ENCODE results near the gene PAK6.

DNA sequence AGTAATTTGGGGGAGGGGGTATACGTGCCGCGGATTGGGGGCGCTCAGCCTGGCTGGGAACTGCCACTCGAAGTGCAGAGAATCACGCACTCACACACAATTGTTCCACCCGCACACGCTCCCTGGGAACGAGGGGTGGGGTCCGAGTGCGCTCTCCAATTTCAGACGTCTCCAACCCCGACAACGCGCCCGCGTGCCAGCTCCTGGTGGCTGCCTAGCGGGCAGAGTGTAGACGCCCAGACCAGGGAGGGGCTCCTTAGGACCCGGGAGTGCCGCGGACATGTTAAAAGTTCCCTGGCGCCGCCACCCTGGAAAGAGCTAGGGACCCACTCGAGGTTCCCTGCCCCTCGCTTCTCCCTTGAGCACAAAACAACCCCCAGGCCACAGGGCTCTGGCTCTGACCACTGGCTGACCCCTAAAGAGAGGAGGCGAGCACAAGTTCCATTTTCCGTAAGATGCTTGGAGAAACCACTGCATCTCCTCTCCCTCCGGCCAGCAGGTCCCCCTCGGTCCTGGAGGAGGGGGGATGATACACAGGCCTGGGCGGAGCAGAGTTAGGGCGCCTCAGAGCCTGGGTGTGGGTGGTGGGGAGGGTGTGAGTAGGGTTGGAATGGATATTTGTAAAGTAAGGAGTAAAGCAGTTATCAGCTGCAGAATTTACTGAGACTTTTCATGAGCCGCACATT lies 44.9 kb downstream of the PAK6 start:
- TF ChIP-seq EZH2phosphoT487 (IDR thresholded peaks at IDR 0.05; ENCODE audit: low read depth, severe bottlenecking, unreplicated experiment) (no peak), EZH2 (IDR thresholded peaks at IDR 0.05; ENCODE audit: borderline replicate concordance) (peak; percentile 38)
- TF ChIP-seq, protein P1, sequence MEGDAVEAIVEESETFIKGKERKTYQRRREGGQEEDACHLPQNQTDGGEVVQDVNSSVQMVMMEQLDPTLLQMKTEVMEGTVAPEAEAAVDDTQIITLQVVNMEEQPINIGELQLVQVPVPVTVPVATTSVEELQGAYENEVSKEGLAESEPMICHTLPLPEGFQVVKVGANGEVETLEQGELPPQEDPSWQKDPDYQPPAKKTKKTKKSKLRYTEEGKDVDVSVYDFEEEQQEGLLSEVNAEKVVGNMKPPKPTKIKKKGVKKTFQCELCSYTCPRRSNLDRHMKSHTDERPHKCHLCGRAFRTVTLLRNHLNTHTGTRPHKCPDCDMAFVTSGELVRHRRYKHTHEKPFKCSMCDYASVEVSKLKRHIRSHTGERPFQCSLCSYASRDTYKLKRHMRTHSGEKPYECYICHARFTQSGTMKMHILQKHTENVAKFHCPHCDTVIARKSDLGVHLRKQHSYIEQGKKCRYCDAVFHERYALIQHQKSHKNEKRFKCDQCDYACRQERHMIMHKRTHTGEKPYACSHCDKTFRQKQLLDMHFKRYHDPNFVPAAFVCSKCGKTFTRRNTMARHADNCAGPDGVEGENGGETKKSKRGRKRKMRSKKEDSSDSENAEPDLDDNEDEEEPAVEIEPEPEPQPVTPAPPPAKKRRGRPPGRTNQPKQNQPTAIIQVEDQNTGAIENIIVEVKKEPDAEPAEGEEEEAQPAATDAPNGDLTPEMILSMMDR (IDR thresholded peaks at IDR 0.05; ENCODE audit: poor library complexity), result no peak

Measured in hepatocyte (in vitro differentiated cells).